Sigmoid colon (tissue), 3 donors: ENCODE measurements around the gene SYTL4.

Experiments
- CTCF ChIP-seq, 4 experiments: fragments of 450-650 bp in 3 of 4; fragments of 200-600 bp in 1 of 4; IDR thresholded peaks; one replicate each; pipeline ENCODE4 v1.5.1; 2016 to 2019; ENCODE audit warnings: antibody characterized with exemption in 4 of 4, mild to moderate bottlenecking in 3 of 4, moderate library complexity in 2 of 4
- POLR2A ChIP-seq, 2 donors: fragments of 450-650 bp; IDR thresholded peaks; one replicate each; pipeline ENCODE4 v1.6.1; 2016; ENCODE audit warnings: antibody characterized with exemption in 2 of 2, mild to moderate bottlenecking in 2 of 2, moderate library complexity in 2 of 2

DNA sequence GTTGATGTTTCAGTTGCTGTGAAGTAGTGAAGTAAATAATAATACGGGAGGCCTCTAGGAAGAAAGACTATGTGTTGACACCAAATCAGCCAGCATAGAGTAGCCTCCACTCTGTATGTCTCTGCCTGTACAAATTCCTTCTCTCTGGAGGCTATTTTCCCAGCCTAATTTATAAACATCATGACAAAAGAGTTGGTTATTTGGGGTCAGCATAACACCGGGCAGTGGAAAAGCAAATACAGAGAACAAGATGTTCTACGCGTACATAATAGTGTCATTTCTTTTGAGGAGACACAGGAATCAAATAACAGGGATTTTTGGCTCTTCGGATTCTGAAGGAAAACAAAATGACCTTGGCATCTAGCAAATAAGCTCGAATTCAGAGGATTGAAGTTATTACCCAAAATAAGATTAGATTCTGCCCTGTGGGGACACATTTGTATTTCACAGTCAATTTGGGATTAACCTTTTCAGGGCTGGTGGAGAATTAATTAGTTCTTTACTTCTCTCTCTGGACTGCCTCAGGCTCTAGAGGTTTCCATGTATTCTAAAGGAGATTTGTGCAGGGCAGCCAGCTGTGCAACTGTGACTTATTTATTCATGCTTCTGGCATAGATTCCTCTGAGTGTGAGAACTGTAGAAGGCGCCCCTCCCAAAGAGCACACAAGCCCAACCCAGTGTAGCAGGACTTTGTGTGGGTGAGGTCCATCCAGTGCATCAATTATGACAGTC, 14.1 kb upstream of the SYTL4 start:
- TF ChIP-seq POLR2A (IDR thresholded peaks at IDR 0.05): no peak
- no peak for TF ChIP-seq CTCF (IDR thresholded peaks at IDR 0.05)
